Stimulated activated CD4-positive, alpha-beta T cell treated with anti-CD3 and anti-CD28 coated beads, Interleukin-2, amount 100 ng/mL, for 24 hours (primary cell): Measurements from ENCODE around the gene USF2.
A peak's percentile ranks its signal among the peaks of the same experiment; 100 is the strongest.
"Not testable (repeated sequence)": the region's sequence is repeated elsewhere in the genome, so short reads cannot be mapped to it uniquely, and the experiment has no call there.

Experiments
- DNase-seq, 2 donors: peaks; one replicate each; pipeline ENCODE4 v3.0.0-alpha.2; 2020

USF2 gene

GRCh38 chr19:35268536-35269437 lies at the start of gene USF2:
USF2 (plus strand) TSS chr19:35268962; CDS start chr19:35269102, 140 bp downstream.
- DNase-seq = peak; percentile 67 to 74

GRCh38 chr19:35219008-35219407 lies 49.8 kb upstream of the USF2 start:
- no peak for DNase-seq

DNA sequence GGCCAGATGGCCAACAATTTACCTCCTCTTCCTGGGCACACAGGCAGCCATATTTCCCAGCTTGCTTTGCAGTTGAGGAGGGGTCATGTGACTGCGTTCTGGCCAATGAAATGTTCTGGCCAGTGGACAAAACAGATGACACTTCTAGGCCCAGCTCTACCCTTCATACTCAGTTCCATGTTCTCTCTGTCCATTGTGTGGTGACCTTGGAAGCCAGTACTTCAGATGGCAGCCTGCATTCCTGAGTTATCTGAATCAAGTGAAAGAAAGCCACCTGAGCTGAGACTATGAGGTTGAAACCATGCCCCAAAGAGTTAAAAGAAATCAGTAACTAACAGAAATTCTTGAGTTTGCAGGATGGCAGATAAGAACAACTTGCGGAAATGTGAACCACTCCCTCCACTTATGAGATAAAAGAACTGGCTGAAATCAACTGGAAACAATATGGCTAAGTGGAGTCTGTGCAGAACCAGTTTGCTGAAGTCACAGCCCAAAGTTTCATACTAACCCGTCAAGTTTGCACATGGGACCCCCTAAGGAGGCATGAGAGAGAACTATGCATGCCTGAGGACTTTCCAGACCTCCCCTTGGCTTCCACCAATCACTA lies 48.3 kb upstream of the USF2 start:
- DNase-seq = no peak

DNA sequence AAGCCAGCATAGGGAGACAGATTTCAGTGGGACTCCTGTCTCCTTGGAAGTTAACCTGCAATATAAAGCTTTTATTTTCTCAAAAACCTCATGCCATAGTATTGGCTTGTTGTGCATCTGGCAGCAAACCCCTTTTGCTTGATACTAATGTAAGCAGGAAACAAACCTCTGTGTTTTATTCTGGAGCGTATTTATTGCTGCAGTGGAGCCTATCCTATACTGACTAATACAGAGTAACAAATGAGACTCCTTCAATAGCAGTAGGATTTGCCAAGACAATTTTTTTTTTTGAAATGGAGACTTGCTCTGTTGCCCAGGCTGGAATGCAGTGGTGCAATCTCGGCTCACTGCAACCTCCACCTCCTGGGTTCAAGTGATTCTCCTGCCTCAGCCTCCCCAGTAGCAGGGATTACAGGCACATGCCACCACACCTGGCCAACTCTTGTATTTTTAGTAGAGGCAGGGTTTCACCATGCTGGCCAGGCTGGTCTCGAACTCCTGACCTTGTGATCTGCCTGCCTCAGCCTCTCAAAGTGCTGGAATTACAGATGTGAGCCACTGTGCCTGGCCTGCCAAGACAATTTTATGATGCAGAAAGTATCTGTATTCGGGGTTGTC lies 47.7 kb upstream of the USF2 start:
- DNase-seq = not testable (repeated sequence)

- no peak for DNase-seq
Measured at GRCh38 chr19:35222373-35223015, 46.3 kb upstream of the USF2 start.

- DNase-seq = no peak
Measured at GRCh38 chr19:35223084-35223790, 45.5 kb upstream of the USF2 start.

- DNase-seq = no peak
Measured at GRCh38 chr19:35223862-35224505, 44.8 kb upstream of the USF2 start.

DNA sequence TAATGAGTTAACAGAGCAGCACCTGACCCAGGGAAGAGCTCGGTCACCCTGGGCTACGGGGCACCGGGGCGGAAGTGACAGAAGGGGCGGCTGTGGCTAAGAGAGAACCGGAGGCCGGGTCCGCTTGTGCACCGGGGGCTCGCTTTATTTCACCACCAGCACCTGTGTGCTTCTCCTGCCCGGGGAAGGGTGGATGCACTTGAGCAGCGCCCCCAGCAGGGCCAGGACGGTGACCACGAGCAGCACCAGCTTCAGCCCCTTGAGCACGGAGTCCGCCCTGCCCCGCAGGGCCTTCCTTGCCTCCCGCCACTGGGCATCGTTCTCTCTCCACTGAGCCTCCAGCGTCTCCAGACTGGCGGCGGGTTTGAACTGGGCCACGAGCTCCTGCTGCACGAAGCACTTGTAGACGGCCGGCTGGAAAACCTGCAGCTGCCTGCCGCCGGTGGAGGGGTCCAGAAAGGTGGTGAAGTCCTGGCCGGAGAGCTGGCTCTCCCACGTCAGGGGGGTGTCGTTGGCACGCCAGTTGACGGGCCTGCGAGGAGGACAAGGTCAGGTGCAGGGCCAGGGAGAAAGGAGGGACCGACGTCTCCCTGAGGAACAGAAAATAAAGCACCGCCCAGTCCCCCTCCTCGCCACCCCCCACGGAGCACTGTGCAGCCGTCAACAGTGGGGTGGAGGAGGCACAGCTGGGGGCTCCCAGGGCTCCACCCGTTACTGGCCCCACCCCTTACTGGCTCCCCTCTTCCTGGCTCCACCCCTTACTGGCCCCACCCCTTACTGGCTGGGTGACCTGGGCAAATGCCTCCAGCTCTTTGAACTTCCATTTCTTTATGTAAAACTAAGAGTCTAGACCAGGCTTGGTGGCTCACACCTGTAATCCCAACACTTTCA lies 43.8 kb upstream of the USF2 start:
- DNase-seq = no peak

DNA sequence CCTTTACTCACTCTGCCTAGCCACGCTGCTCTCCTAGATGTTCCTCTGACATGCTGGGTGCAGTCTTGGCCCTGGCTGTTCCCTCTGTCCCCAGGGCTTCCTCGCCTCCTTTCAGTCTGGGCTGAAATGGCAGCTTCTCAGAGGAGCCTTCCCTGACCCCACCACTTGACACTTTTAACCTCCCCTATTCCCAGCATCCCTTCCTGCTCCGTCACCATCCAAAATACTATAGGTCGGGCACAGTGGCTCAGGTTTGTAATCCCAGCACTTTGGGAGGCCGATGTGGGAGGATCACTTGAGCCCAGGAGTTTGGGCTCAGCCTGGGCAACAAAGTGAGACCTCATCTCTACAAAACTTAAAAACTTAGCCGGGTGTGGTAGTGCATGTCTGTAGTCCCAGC lies 42.8 kb upstream of the USF2 start:
- DNase-seq = no peak

DNA sequence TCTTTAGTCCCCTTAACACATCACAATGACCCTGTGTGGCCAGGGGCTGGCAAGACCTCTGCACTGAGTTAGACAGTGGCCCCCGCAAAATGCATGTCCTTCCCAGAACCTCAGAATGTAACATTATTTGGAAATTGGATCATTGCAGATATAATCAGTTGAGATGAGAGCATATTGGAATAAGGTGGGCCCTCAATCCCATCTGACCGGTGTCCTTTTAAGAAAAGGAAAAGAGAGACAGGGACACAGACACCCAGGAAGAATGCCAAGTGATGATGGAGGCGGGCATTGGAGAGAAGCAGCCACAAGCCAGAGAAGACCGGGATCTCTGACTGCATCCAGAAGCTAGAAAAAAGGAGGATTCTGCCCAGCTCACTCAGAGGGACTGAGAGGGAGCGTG lies 42.0 kb upstream of the USF2 start:
- no peak for DNase-seq

GRCh38 chr19:35228177-35228930 lies 40.4 kb upstream of the USF2 start, which contains the start of gene FAM187B:
FAM187B (minus strand) TSS chr19:35228739; CDS start chr19:35228680, 59 bp downstream.
- DNase-seq = no peak

GRCh38 chr19:35229601-35230000 lies 39.2 kb upstream of the USF2 start:
- DNase-seq = no peak

- DNase-seq = no peak
Measured at GRCh38 chr19:35231956-35232645, 36.7 kb upstream of the USF2 start.

- DNase-seq = no peak
Measured at GRCh38 chr19:35232912-35233311, 35.9 kb upstream of the USF2 start.

GRCh38 chr19:35236638-35237400 lies 31.9 kb upstream of the USF2 start:
- no peak for DNase-seq

- not testable (repeated sequence) for DNase-seq
Measured at GRCh38 chr19:35239597-35239996, 29.2 kb upstream of the USF2 start.

DNA sequence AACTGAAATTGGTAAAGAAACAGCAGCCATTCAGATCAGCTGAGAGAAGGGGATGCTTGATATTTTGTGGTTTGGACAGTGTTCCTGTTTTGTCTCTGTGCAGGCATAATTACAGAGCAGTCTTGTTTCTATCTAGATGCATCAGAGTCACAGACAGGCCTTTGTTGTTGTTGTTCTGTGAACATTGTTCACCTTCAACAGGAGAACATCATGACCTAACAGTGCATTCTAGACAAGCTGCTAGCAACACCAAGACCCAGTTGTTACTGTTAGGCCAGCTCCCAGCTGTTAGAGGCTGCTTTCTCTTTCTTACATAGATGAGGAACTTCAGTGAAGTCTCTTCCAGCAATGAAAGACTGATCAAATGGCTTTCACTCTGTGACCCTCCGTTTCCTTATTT lies 28.4 kb upstream of the USF2 start:
- DNase-seq = no peak

- no peak for DNase-seq
Measured at GRCh38 chr19:35241417-35241816, 27.3 kb upstream of the USF2 start.
